ENCODE results near the gene BAHD1. TPM values are rescaled to one million over a fixed set of nuclear protein-coding genes. Genes with fewer than 3 reads are reported as not detected.

The BAHD1 gene
- total RNA-seq, 2 experiments from 2014 or later = 20.3 to 21.5 TPM

DNA sequence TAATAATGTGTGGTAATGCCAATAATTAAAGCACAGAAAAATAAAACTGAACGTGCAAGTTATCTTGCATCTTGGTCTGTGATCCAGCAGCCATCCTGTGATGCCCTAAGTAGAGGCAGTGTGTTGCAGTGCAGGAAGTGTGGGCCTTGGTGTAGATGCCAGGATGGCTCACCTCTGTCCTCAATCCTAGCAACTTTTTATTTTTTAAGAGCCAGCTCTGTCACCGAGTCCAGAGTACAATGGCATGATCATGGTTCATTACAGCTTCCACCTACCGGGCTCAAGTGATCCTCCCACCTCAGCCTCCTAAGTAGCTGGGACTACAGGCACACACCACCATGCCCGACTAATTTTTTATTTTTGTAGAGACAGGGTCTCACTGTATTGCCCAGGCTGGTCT is 7.6 kb downstream of the BAHD1 start:
- ChIA-PET CTCF (no interaction called here), POLR2A (no interaction called here)
- no peak for ATAC-seq (ENCODE audit: poor library complexity)
- no peak for DNase-seq
- no peaks in the 10 kb centered on the region for H3K9me3 Mint-ChIP-seq
- H3K9me3 ChIP-seq (ENCODE audit: control insufficient read depth in 1 of 2, insufficient read depth in 1 of 2, low read length in 2 of 2) = no peaks in the 10 kb centered on the region
- TF ChIP-seq, protein P1, sequence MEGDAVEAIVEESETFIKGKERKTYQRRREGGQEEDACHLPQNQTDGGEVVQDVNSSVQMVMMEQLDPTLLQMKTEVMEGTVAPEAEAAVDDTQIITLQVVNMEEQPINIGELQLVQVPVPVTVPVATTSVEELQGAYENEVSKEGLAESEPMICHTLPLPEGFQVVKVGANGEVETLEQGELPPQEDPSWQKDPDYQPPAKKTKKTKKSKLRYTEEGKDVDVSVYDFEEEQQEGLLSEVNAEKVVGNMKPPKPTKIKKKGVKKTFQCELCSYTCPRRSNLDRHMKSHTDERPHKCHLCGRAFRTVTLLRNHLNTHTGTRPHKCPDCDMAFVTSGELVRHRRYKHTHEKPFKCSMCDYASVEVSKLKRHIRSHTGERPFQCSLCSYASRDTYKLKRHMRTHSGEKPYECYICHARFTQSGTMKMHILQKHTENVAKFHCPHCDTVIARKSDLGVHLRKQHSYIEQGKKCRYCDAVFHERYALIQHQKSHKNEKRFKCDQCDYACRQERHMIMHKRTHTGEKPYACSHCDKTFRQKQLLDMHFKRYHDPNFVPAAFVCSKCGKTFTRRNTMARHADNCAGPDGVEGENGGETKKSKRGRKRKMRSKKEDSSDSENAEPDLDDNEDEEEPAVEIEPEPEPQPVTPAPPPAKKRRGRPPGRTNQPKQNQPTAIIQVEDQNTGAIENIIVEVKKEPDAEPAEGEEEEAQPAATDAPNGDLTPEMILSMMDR (IDR thresholded peaks at IDR 0.05) = no peak
- H3K36me3 ChIP-seq (ENCODE audit: insufficient read depth, low read length) = peaks cover 11% of the 10 kb centered on the region
- H3K4me3 ChIP-seq (ENCODE audit: low read length) = no peak overlapping the region
- no peaks in the 10 kb centered on the region for H3K27me3 Mint-ChIP-seq
- peaks cover 79% of the 10 kb centered on the region for H3K4me1 Mint-ChIP-seq (ENCODE audit: low read depth)
- H3K27ac Mint-ChIP-seq = no peak overlapping the region
- intact Hi-C loops (cut with DNase I, micrococcal nuclease) = loop anchor here in 1 of 2 experiments (10.0 kb wide), 1 partner anchor 146 kb away; the partner anchor contains the start of gene KNL1
- no peaks in the 10 kb centered on the region for H3K36me3 Mint-ChIP-seq (ENCODE audit: low read depth)
- no peaks in the 10 kb centered on the region for H3K27me3 ChIP-seq (ENCODE audit: control insufficient read depth in 1 of 2, insufficient read depth in 2 of 2, low read length in 2 of 2)
- H3K27ac ChIP-seq (ENCODE audit: low read depth in 1 of 2, low read length in 2 of 2) = no peak overlapping the region
- no peak overlapping the region for H3K4me3 Mint-ChIP-seq
- H3K4me1 ChIP-seq (ENCODE audit: insufficient read depth, low read length) = peaks cover 79% of the 10 kb centered on the region

DNA sequence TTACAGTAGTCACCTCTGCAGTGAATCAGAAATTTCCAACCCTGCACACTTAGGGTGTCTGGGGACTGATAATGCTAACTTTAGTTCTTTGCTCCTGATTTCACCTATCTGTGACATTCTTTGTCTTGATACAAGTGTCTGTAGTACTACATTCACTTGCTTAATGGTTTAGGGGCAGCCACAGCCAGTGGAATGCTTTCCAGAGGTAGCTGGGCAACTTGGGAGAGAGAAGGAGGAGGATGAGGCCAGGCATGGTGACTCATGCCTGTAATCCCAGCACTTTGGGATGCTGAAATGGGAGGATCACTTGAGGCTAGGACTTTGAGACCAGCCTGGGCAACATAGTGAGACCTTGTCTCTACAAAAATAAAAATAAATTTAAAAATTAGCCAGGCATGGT is 8.5 kb downstream of the BAHD1 start:
- ChIA-PET CTCF (interaction anchor here (1.0 kb wide), 1 partner anchor 21 kb away, joined by 3 read pairs; the partner anchor contains the start of gene CHST14), POLR2A (interaction anchor here (0.7 to 2.3 kb wide), 4 partner anchors 18 to 746 kb away, joined by 3 to 6 read pairs (median 4); partner anchors contain the start of gene RPUSD2)
- TF ChIP-seq, protein P1 (IDR thresholded peaks at IDR 0.05) = no peak
- Histone ChIP-seq H3K4me1 (ENCODE audit: insufficient read depth, low read length) (peaks cover 79% of the 10 kb centered on the region), H3K36me3 (ENCODE audit: insufficient read depth, low read length) (peaks cover 11% of the 10 kb centered on the region), H3K4me3 (ENCODE audit: low read length) (no peak overlapping the region), H3K27ac (ENCODE audit: low read depth in 1 of 2, low read length in 2 of 2) (no peak overlapping the region), H3K9me3 (ENCODE audit: control insufficient read depth in 1 of 2, insufficient read depth in 1 of 2, low read length in 2 of 2) (no peaks in the 10 kb centered on the region), H3K27me3 (ENCODE audit: control insufficient read depth in 1 of 2, insufficient read depth in 2 of 2, low read length in 2 of 2) (no peaks in the 10 kb centered on the region)
- ATAC-seq (ENCODE audit: poor library complexity) (no peak), DNase-seq (no peak)
- H3K4me3 Mint-ChIP-seq = peak overlapping the region; percentile 3
- no peaks in the 10 kb centered on the region for H3K27me3 Mint-ChIP-seq
- no peaks in the 10 kb centered on the region for H3K36me3 Mint-ChIP-seq (ENCODE audit: low read depth)
- no peaks in the 10 kb centered on the region for H3K9me3 Mint-ChIP-seq
- H3K4me1 Mint-ChIP-seq (ENCODE audit: low read depth) = peaks cover 79% of the 10 kb centered on the region
- peak overlapping the region; percentile 31 for H3K27ac Mint-ChIP-seq
- intact Hi-C loops (cut with DNase I, micrococcal nuclease) = loop anchor here in 1 of 2 experiments (10.0 kb wide), 1 partner anchor 146 kb away; the partner anchor contains the start of gene KNL1

DNA sequence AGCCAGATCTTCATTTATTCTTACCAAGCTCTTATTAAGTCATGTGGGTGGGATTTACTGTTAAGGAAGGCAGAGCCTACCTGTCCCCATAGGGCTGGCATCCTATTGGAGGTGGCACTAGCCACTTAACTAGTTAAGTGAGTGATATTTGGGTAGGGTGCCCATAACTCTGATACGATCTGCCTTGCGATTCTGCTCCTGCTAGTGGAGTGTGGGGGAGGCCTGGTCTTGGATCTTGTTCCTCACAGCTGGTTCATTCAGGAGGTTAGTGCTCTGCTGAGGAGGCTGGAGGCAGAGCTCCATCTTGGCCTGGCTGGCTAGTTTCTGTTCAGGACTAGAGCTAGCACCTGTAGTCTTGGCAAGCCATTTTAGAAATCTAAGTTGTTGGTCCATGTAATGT is 9.3 kb downstream of the BAHD1 start:
- no peaks in the 10 kb centered on the region for H3K9me3 Mint-ChIP-seq
- ChIA-PET CTCF (interaction anchor here (1.0 kb wide), 1 partner anchor 21 kb away, joined by 3 read pairs; the partner anchor contains the start of gene CHST14), POLR2A (interaction anchor here (0.6 to 9.1 kb wide), 4 partner anchors 8 to 119 kb away, joined by 3 to 106 read pairs (median 4); partner anchors contain the start of genes BAHD1 and RPUSD2)
- peaks cover 79% of the 10 kb centered on the region for H3K4me1 Mint-ChIP-seq (ENCODE audit: low read depth)
- peak overlapping the region; percentile 31 for H3K27ac Mint-ChIP-seq
- no peaks in the 10 kb centered on the region for H3K27me3 ChIP-seq (ENCODE audit: control insufficient read depth in 1 of 2, insufficient read depth in 2 of 2, low read length in 2 of 2)
- peaks cover 11% of the 10 kb centered on the region for H3K36me3 ChIP-seq (ENCODE audit: insufficient read depth, low read length)
- no peaks in the 10 kb centered on the region for H3K36me3 Mint-ChIP-seq (ENCODE audit: low read depth)
- TF ChIP-seq, protein P1 (IDR thresholded peaks at IDR 0.05) = no peak
- no peak for DNase-seq
- H3K27ac ChIP-seq (ENCODE audit: low read depth in 1 of 2, low read length in 2 of 2) = peak overlapping the region in 1 of 2 donors; percentile 49
- intact Hi-C loops (cut with DNase I, micrococcal nuclease) = loop anchor here in 1 of 2 experiments (5.0 kb wide), 1 partner anchor 117 kb away; the partner anchor contains the start of genes CCDC32 and RPUSD2
- H3K9me3 ChIP-seq (ENCODE audit: control insufficient read depth in 1 of 2, insufficient read depth in 1 of 2, low read length in 2 of 2) = no peaks in the 10 kb centered on the region
- no peak for ATAC-seq (ENCODE audit: poor library complexity)
- H3K4me3 ChIP-seq (ENCODE audit: low read length) = no peak overlapping the region
- H3K27me3 Mint-ChIP-seq = no peaks in the 10 kb centered on the region
- H3K4me1 ChIP-seq (ENCODE audit: insufficient read depth, low read length) = peaks cover 80% of the 10 kb centered on the region
- peak overlapping the region; percentile 28 for H3K4me3 Mint-ChIP-seq
